OCI-LY1 (cell line): ENCODE measurements around the gene GRIA4.

Experiments
- EZH2 ChIP-seq: fragments of 200-600 bp; sonication (generic), shearing (Covaris generic); IDR thresholded peaks from 2 replicates; pipeline ENCODE4 v1.8.0; 2017; ENCODE audit warnings: borderline replicate concordance, mixed run types, mild to moderate bottlenecking, antibody characterized with exemption, low read length, moderate library complexity, mixed read lengths
- TF ChIP-seq, protein P1 (sequence below): fragments of 200-600 bp; sonication (generic), shearing (Covaris generic); IDR thresholded peaks from 2 replicates; pipeline ENCODE4 v1.5.1; 2017; ENCODE audit warnings: mild to moderate bottlenecking, antibody characterized with exemption, low read length, moderate library complexity, mixed read lengths

DNA sequence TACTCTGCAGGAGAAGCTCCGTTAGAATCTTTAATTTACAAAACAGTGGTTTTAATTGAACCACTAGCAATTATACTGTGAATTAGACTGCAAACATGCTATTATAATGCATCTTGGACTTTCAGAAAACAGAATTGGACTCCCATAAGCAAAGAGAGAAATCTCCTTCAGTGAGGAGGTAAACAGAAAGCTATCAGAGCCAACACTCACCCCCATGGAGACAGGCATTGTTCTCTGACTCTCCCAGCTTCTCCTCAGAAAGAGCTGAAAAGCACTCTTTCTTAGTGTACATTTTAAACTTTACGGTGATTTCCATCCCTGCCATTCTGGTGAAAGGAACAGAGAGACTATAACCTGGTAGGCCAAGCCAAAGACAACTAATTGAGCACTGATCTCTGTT, 176.9 kb downstream of the GRIA4 start:
- TF ChIP-seq, protein P1, sequence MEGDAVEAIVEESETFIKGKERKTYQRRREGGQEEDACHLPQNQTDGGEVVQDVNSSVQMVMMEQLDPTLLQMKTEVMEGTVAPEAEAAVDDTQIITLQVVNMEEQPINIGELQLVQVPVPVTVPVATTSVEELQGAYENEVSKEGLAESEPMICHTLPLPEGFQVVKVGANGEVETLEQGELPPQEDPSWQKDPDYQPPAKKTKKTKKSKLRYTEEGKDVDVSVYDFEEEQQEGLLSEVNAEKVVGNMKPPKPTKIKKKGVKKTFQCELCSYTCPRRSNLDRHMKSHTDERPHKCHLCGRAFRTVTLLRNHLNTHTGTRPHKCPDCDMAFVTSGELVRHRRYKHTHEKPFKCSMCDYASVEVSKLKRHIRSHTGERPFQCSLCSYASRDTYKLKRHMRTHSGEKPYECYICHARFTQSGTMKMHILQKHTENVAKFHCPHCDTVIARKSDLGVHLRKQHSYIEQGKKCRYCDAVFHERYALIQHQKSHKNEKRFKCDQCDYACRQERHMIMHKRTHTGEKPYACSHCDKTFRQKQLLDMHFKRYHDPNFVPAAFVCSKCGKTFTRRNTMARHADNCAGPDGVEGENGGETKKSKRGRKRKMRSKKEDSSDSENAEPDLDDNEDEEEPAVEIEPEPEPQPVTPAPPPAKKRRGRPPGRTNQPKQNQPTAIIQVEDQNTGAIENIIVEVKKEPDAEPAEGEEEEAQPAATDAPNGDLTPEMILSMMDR: no peak
- TF ChIP-seq EZH2: no peak
